MCF 10A (cell line): Measurements from ENCODE around the gene MVB12B. TPM values are rescaled to one million over a fixed set of nuclear protein-coding genes. Genes with fewer than 3 reads are reported as not detected.

Experiments used
- BruUV-seq: library from RNA; stranded (reverse); fragments of 400-500 nt; replicated peaks from 2 replicates; lab custom pipeline; 2021; lab: Mats Ljungman, UMichigan
- CTCF ChIA-PET: fragments of 300-600 bp; sonication (Branson Sonifier 250); formaldehyde crosslinking; extraction: SDS; loops from one replicate; lab custom pipeline; 2021; ENCODE audit warnings: antibody characterized with exemption, inconsistent platforms; lab: Yijun Ruan, JAX
- POLR2A ChIA-PET: fragments of 300-600, 350-650 bp; sonication (Branson Sonifier 250); formaldehyde crosslinking; extraction: SDS; loops from one replicate; lab custom pipeline; 2020; ENCODE audit warnings: antibody characterized with exemption, inconsistent platforms; lab: Yijun Ruan, JAX
- DNase-seq: peaks from one replicate; pipeline ENCODE4 v3.0.0-alpha.2; 2018; ENCODE audit not compliant: unreplicated experiment
- H3K27ac Mint-ChIP-seq: one replicate; pipeline ENCODE4 v1.8.0; 2022; ENCODE audit warnings: mild to moderate bottlenecking, low read depth, mixed read lengths; ENCODE audit not compliant: unreplicated experiment
- H3K27me3 Mint-ChIP-seq: one replicate; pipeline ENCODE4 v1.8.0; 2022; ENCODE audit warnings: mixed read lengths; ENCODE audit not compliant: insufficient read depth, unreplicated experiment
- H3K36me3 Mint-ChIP-seq: one replicate; pipeline ENCODE4 v1.8.0; 2022; ENCODE audit warnings: mild to moderate bottlenecking, moderate library complexity, mixed read lengths; ENCODE audit not compliant: insufficient read depth, unreplicated experiment
- H3K4me1 Mint-ChIP-seq: one replicate; pipeline ENCODE4 v1.8.0; 2022; ENCODE audit warnings: mixed read lengths; ENCODE audit not compliant: insufficient read depth, unreplicated experiment
- H3K4me3 Mint-ChIP-seq: one replicate; pipeline ENCODE4 v1.8.0; 2022; ENCODE audit warnings: mild to moderate bottlenecking, moderate library complexity, mixed read lengths; ENCODE audit not compliant: unreplicated experiment
- H3K9me3 Mint-ChIP-seq: one replicate; pipeline ENCODE4 v1.8.0; 2022; ENCODE audit warnings: mixed read lengths; ENCODE audit not compliant: unreplicated experiment
- CTCF ChIP-seq: fragments of 200-600 bp; IDR thresholded peaks from one replicate; pipeline ENCODE4 v1.8.0; 2022; ENCODE audit warnings: antibody characterized with exemption, mild to moderate bottlenecking; ENCODE audit not compliant: unreplicated experiment
- intact Hi-C: fragments of 100-400 bp; cut with micrococcal nuclease; formaldehyde crosslinking; loops from 2 replicates; pipeline ENCODE4 v1.14.1; 2022
- total RNA-seq: library from RNA; stranded (reverse); gene quantifications from 2 replicates; pipeline ENCODE4 v1.2.3, GENCODE V29; 2022

The MVB12B gene
- total RNA-seq, 1 experiment from 2014 or later = 5.5 TPM

DNA sequence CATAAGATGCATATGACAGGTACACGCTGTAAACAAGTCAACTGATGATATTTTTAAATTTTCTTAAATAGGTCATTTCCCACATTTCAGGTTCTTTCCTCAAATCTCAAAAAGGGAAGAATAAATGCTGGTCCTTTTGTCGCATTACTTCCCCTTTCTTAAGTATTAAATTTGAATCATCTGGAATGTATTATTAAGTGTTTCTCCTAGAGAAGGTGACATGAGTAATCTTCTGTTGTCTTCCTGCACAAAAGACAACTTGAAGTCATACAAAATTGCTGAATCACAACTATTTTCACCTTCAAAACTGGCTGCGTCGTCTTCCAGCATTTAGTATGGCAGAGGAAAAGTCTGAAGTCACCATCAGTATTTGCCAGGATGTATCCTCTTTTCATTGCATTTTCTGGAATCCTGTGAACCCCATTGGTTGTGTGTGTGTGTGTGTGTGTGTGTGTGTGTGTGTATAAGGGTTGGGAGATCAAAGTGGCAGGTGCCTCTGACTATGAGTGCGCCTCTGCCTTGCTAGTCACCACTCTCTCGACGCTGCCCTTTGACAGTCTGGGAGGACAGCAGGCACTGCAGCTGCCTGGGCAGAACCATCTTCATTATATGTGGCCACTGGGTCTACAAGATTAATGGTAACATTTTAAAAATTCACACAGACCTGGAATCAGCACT lies 86.9 kb downstream of the MVB12B start:
- H3K36me3 Mint-ChIP-seq = no peaks in the 10 kb centered on the region
- H3K27me3 Mint-ChIP-seq = no peaks in the 10 kb centered on the region
- no peak for TF ChIP-seq CTCF
- no TSS peak for BruUV-seq
- POLR2A ChIA-PET = no interaction called here
- CTCF ChIA-PET = interaction anchor here (0.9 kb wide), 1 partner anchor 29 kb away, joined by 3 read pairs; no protein-coding TSS in a partner anchor
- DNase-seq = no peak
- intact Hi-C loops = no loop called here
- H3K4me1 Mint-ChIP-seq = peaks cover 21% of the 10 kb centered on the region
- H3K4me3 Mint-ChIP-seq = no peak overlapping the region
- H3K27ac Mint-ChIP-seq = no peak overlapping the region
- H3K9me3 Mint-ChIP-seq = no peaks in the 10 kb centered on the region

- intact Hi-C loops = no loop called here
- Mint-ChIP-seq H3K36me3 (peaks cover 5% of the 10 kb centered on the region), H3K4me1 (peaks cover 27% of the 10 kb centered on the region), H3K4me3 (no peak overlapping the region), H3K27ac (peak overlapping the region; percentile 49), H3K27me3 (no peaks in the 10 kb centered on the region), H3K9me3 (no peaks in the 10 kb centered on the region)
- CTCF ChIA-PET = no interaction called here
- peak; percentile 18 for DNase-seq
- POLR2A ChIA-PET = interaction anchor here (0.7 kb wide), 1 partner anchor 34 kb away, joined by 3 read pairs; no protein-coding TSS in a partner anchor
- TF ChIP-seq CTCF = no peak
- BruUV-seq = no TSS peak
Measured at GRCh38 chr9:126415741-126416370, 89.2 kb downstream of the MVB12B start.

- Mint-ChIP-seq H3K27ac (no peak overlapping the region), H3K4me1 (peaks cover 31% of the 10 kb centered on the region), H3K4me3 (no peak overlapping the region), H3K27me3 (no peaks in the 10 kb centered on the region), H3K9me3 (no peaks in the 10 kb centered on the region), H3K36me3 (peaks cover 5% of the 10 kb centered on the region)
- intact Hi-C loops = no loop called here
- CTCF ChIA-PET = no interaction called here
- DNase-seq = no peak
- BruUV-seq = no TSS peak
- POLR2A ChIA-PET = interaction anchor here (0.7 kb wide), 1 partner anchor 19 kb away, joined by 3 read pairs; no protein-coding TSS in a partner anchor
- TF ChIP-seq CTCF = no peak
Measured at GRCh38 chr9:126417043-126417442, 90.4 kb downstream of the MVB12B start.

DNA sequence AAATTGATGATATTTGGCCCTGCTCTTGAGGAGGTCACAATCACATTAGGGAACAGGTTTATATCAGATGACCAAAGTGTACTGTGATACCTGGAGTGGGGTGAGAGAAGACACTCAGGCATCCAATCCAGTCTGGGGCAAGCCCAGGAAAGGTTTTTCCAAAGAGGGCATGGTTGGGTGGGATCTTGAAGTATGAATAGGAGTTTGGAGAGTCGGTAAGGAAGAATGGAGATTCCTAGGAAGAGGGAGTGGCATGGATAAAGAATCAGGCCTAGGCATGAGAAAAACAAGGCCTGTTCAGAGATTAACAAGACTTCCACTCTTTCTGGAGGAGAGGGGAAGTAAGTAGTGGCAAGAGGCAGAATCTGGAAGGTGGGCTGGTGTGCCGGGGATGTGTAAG lies 91.1 kb downstream of the MVB12B start:
- intact Hi-C loops = no loop called here
- CTCF ChIA-PET = no interaction called here
- Mint-ChIP-seq H3K9me3 (no peaks in the 10 kb centered on the region), H3K4me1 (peaks cover 31% of the 10 kb centered on the region), H3K27me3 (no peaks in the 10 kb centered on the region), H3K27ac (no peak overlapping the region), H3K36me3 (peaks cover 5% of the 10 kb centered on the region), H3K4me3 (no peak overlapping the region)
- DNase-seq = no peak
- no peak for TF ChIP-seq CTCF
- BruUV-seq = no TSS peak
- POLR2A ChIA-PET = no interaction called here
